SU-DHL-6 (cell line): ENCODE measurements around the gene TBC1D8.

Experiments
- EZH2phosphoT487 ChIP-seq: fragments of 200-600 bp; sonication (generic), shearing (Covaris generic); conservative IDR thresholded peaks from 2 replicates; pipeline ENCODE4 v1.6.1; 2018; ENCODE audit warnings: mild to moderate bottlenecking, antibody characterized with exemption, low read length, moderate library complexity, mixed read lengths
- TF ChIP-seq, protein P1 (sequence below): fragments of 200-600 bp; sonication (generic); IDR thresholded peaks from one replicate; pipeline ENCODE4 v1.5.1; 2017; ENCODE audit warnings: antibody characterized with exemption, mild to moderate bottlenecking, low read length, moderate library complexity; ENCODE audit not compliant: insufficient read depth, poor library complexity, severe bottlenecking

GRCh38 chr2:101007415-101008345 is 143.5 kb downstream of the TBC1D8 start:
- TF ChIP-seq, protein P1, sequence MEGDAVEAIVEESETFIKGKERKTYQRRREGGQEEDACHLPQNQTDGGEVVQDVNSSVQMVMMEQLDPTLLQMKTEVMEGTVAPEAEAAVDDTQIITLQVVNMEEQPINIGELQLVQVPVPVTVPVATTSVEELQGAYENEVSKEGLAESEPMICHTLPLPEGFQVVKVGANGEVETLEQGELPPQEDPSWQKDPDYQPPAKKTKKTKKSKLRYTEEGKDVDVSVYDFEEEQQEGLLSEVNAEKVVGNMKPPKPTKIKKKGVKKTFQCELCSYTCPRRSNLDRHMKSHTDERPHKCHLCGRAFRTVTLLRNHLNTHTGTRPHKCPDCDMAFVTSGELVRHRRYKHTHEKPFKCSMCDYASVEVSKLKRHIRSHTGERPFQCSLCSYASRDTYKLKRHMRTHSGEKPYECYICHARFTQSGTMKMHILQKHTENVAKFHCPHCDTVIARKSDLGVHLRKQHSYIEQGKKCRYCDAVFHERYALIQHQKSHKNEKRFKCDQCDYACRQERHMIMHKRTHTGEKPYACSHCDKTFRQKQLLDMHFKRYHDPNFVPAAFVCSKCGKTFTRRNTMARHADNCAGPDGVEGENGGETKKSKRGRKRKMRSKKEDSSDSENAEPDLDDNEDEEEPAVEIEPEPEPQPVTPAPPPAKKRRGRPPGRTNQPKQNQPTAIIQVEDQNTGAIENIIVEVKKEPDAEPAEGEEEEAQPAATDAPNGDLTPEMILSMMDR: no peak
- TF ChIP-seq EZH2phosphoT487: no peak
